Measurements from ENCODE around the gene VAV2. TPM values are rescaled to one million over a fixed set of nuclear protein-coding genes. Genes with fewer than 3 reads are reported as not detected.

Gene VAV2
- total and polyA plus RNA-seq, 2 of the 4 experiments (the other 2 are of a cell fraction): 10.8 to 13.4 TPM

DNA sequence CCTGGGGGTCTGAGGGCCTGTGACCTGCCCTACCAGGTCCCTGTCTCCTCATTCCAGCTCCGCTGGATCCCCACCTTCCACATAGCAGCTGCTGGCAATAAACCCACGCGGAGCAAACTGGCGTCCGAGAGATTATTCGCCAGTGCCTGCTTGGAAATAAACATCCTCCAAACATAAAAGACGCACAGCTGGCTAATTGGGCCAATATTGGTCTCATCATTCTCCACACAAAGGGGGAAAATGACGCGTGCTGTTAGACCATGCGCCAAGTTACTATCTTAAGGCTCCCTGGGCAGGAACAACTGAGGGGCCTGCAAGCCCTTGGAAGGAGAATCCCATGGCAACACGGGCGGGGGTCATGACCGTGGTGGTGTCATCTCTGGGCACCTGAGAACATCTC is 180.7 kb downstream of the VAV2 start:
- dilution Hi-C loops (cut with HindIII; ENCODE audit: low sequenced_read_pairs, unreplicated experiment) (no loop called here), intact Hi-C loops (cut with micrococcal nuclease) (no loop called here), in situ Hi-C loops (cut with MboI; ENCODE audit: low sequenced_read_pairs) (loop anchor here (25.0 kb wide), 1 partner anchor 601 kb away; no protein-coding TSS in a partner anchor)
- CTCF ChIA-PET: no interaction called here
- Histone ChIP-seq H3K79me1 (ENCODE audit: low read depth in 1 of 2, low read length in 2 of 2) (peaks cover 0 to 17% of the 10 kb centered on the region in 2 experiments; a peak in 1 of 4 replicates), H3K14ac (replicated peaks; ENCODE audit: low read depth, low read length) (no peak overlapping the region), H3K4ac (ENCODE audit: low read depth, low read length) (no peak overlapping the region), H3K36me3 (ENCODE audit: control insufficient read depth, insufficient read depth, low read length) (peaks cover 21% of the 10 kb centered on the region), H3K27ac (ENCODE audit: insufficient read depth, low read length) (no peak overlapping the region), H3K9me1 (ENCODE audit: insufficient read depth, low read length) (peaks cover 3% of the 10 kb centered on the region), H4K8ac (ENCODE audit: low read depth in 2 of 2, low read length in 2 of 2) (no peak overlapping the region), H4K91ac (ENCODE audit: insufficient read depth, low read depth, low read length) (no peak overlapping the region), H2BK5ac (ENCODE audit: low read depth, low read length, poor library complexity, severe bottlenecking) (no peak overlapping the region), H3K18ac (ENCODE audit: low read depth, low read length) (no peak overlapping the region), H2AFZ (replicated peaks; ENCODE audit: low read length, poor library complexity) (no peak overlapping the region), H2BK120ac (ENCODE audit: low read depth, low read length) (no peak overlapping the region), H4K5ac (ENCODE audit: low read depth, low read length) (no peak overlapping the region), H3K56ac (ENCODE audit: extremely low read depth, insufficient read depth, low read length) (no peak overlapping the region), H3K27me3 (ENCODE audit: control insufficient read depth, insufficient read depth, low read length) (no peaks in the 10 kb centered on the region), H2BK15ac (ENCODE audit: low read depth, low read length) (no peak overlapping the region), H2AK9ac (replicated peaks; ENCODE audit: low read depth, low read length, poor library complexity) (no peak overlapping the region), H3K23ac (ENCODE audit: low read depth, low read length) (no peak overlapping the region), H3K4me2 (ENCODE audit: low read depth, low read length) (no peak overlapping the region), H3K4me1 (ENCODE audit: control insufficient read depth, insufficient read depth, low read length) (no peaks in the 10 kb centered on the region; the same call in 1 of the 2 replicates), H3K9me3 (ENCODE audit: control insufficient read depth, insufficient read depth, low read length) (no peaks in the 10 kb centered on the region), H3K4me3 (ENCODE audit: insufficient read depth, low read depth, low read length) (no peak overlapping the region), H2BK20ac (ENCODE audit: low read depth, low read length) (no peak overlapping the region), H4K20me1 (ENCODE audit: insufficient read depth, low read length) (no peaks in the 10 kb centered on the region; the same call in 1 of the 2 replicates), H2AK5ac (ENCODE audit: low read depth, low read length) (no peak overlapping the region), H3K9ac (ENCODE audit: low read depth, low read length) (no peak overlapping the region)
- DNase-seq (no peak), ATAC-seq (ENCODE audit: low read depth) (no peak)
- POLR2A ChIA-PET (ENCODE audit: unreplicated experiment): no interaction called here
- TF ChIP-seq NFE2L2 (IDR thresholded peaks at IDR 0.05; ENCODE audit: low read depth, low read length) (no peak), CHD1 (IDR thresholded peaks at IDR 0.05; ENCODE audit: low read depth, low read length) (no peak), FOS (IDR thresholded peaks at IDR 0.05; ENCODE audit: low read depth, low read length) (no peak), RFX5 (IDR thresholded peaks at IDR 0.05; ENCODE audit: low read depth, low read length) (no peak), MAZ (IDR thresholded peaks at IDR 0.05; ENCODE audit: borderline replicate concordance, low read depth, low read length) (no peak), BHLHE40 (IDR thresholded peaks at IDR 0.05; ENCODE audit: low read depth, low read length) (no peak), MXI1 (IDR thresholded peaks at IDR 0.05; ENCODE audit: borderline replicate concordance, low read depth, low read length) (no peak), RCOR1 (IDR thresholded peaks at IDR 0.05; ENCODE audit: insufficient replicate concordance, low read length) (no peak), SMC3 (IDR thresholded peaks at IDR 0.05; ENCODE audit: low read depth, low read length) (no peak), ELK1 (IDR thresholded peaks at IDR 0.05; ENCODE audit: borderline replicate concordance, low read depth, low read length) (no peak), POLR2A (IDR thresholded peaks at IDR 0.05; ENCODE audit: low read depth, low read length) (no peak), RAD21 (IDR thresholded peaks at IDR 0.05; ENCODE audit: low read length) (no peak)
- TF ChIP-seq, protein P1, sequence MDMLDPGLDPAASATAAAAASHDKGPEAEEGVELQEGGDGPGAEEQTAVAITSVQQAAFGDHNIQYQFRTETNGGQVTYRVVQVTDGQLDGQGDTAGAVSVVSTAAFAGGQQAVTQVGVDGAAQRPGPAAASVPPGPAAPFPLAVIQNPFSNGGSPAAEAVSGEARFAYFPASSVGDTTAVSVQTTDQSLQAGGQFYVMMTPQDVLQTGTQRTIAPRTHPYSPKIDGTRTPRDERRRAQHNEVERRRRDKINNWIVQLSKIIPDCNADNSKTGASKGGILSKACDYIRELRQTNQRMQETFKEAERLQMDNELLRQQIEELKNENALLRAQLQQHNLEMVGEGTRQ (IDR thresholded peaks at IDR 0.05; ENCODE audit: low read depth, low read length): no peak
- TF ChIP-seq, protein P2, sequence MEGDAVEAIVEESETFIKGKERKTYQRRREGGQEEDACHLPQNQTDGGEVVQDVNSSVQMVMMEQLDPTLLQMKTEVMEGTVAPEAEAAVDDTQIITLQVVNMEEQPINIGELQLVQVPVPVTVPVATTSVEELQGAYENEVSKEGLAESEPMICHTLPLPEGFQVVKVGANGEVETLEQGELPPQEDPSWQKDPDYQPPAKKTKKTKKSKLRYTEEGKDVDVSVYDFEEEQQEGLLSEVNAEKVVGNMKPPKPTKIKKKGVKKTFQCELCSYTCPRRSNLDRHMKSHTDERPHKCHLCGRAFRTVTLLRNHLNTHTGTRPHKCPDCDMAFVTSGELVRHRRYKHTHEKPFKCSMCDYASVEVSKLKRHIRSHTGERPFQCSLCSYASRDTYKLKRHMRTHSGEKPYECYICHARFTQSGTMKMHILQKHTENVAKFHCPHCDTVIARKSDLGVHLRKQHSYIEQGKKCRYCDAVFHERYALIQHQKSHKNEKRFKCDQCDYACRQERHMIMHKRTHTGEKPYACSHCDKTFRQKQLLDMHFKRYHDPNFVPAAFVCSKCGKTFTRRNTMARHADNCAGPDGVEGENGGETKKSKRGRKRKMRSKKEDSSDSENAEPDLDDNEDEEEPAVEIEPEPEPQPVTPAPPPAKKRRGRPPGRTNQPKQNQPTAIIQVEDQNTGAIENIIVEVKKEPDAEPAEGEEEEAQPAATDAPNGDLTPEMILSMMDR (conservative IDR thresholded peaks at IDR 0.05; ENCODE audit: low read depth, low read length): no peak
- 66% methylated on average over 10 of the region's 13 CpGs; no CpG with 5 or more reads in 1 of the 2 experiments for WGBS, 2 experiments (ENCODE audit: extremely low coverage in 2 of 2, insufficient read length in 1 of 2)
- BruUV-seq (replicated peaks): no TSS peak
